Activated CD4-positive, alpha-beta T cell treated with anti-CD3 and anti-CD28 coated beads, Interleukin-2, Interleukin-4, amounts not matched to agents 100 ng/mL and 50 ng/mL, durations not matched to agents 16 hours and 8 hours (primary cell): ENCODE data around the gene CALCB.

Experiments used
- DNase-seq: peaks from one replicate; pipeline ENCODE4 v3.0.0-alpha.2; 2020; ENCODE audit warnings: low spot score

The CALCB gene

GRCh38 chr11:15074206-15075161, 1.1 kb downstream of the CALCB start:
- peak; percentile 86 for DNase-seq

DNA sequence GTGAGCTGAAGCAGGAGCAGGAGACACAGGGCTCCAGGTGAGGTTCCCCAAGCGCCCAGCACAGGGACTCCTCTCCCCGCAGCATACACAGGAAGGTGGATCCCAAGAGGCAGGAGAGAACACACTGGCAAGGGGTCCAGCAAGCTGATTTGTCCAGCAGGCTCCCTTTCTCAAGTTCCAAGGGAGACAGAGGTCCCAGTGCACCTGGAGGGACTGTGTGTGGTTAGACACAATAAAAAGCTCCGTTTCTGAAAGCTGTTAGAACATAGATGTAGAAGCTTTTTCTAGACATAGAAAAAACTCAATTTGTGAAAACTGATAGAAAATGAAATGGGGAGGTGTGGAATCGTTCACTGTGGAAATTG, 1.8 kb downstream of the CALCB start:
- no peak for DNase-seq

- no peak for DNase-seq
Measured at GRCh38 chr11:15091175-15091574, 17.8 kb downstream of the CALCB start.

DNA sequence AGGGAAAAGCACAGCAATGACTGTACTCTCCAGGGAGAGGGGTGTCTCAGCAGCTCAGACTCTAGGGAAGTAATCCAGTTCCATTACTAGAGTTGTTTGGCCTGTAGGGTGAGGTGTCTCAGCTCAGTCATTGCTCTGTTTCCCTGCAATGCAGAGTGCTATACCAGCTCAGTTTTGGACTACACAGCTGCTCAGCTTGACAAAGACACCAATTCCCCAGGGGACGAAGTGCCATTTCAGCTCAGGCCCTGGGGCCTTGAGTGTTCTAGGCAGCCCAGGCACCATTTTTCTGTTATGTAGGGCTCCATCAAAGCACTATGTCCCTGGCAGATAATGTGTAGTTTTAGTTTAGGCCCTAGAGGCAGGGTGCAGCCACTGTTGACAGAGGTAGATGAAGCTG, 18.2 kb downstream of the CALCB start:
- no peak for DNase-seq

- DNase-seq: no peak
Measured at GRCh38 chr11:15093432-15093831, 20.0 kb downstream of the CALCB start.

DNA sequence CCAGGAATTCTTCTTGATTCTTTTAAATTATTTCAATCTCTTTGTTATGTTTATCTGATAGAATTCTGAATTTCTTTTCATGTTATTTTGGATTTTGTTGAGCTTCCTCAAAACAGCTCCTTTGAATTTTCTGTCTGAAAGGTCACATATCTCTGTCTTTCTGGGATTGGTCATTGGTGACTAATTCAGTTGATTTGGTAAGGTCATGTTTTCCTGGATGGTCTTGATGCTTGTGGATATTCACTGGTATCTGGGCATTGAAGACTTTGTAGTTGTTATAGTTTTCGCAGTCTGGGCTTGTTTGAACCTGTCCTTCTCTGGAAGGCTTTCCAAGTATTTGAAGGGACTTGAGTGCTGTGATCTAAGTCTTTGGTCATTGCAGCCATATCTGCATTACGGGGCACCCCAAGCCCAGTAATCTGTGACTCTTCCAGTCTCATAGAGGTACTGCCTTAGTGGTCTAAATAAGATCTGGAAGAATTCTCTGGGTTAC, 22.4 kb downstream of the CALCB start:
- no peak for DNase-seq

- no peak for DNase-seq
Measured at GRCh38 chr11:15097411-15097810, 24.0 kb downstream of the CALCB start.

DNA sequence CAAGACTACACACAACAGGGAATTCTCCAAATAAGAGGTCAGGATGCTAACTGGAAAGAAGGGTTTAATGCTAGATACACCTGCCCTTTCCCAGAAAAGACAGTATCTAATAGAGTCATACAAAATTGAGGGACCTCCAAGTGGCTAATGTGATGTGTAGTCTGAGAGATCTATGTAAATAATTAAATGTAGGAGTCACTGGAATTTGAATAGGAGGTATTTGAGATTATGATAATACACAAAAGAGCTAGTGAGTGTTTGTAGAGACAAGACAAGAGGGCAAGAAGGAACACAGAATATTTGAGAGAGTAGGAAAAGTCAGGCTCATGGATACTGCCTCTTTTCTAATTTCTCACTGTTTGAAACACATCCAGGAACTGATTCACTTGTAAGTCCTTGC, 25.9 kb downstream of the CALCB start:
- DNase-seq: no peak

DNA sequence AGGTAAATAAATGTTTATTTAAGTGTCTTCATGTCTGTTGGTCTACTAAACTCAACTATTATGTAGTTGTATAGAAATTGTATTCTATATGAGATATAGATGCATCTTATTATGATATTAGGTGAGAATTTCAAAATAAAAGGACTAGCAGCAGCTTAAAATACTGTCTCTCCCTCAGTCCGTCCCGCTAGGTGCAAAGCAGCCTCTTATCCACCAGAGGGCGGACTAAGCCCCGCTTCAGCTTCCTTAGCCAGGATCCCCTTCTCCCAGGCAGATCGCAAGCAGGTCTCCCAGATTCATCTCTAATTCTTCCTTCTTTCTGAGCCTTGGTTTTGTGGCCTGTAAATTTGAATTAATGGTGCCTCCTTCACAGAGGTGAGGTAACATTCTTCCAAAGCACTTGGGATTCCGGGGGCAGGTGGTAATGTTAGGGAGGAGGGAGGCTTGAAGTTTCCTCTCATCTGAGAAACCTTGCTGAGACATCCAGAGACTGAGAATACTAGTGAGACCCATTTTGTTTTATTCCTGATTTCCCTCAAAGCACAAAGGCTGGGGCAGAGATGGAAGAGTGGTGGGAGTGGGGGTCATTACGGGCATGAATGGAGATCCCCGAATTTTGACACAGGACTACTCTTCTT, 27.8 kb downstream of the CALCB start:
- peak; percentile 60 for DNase-seq

GRCh38 chr11:15104166-15104565, 30.8 kb downstream of the CALCB start:
- DNase-seq: no peak

GRCh38 chr11:15106201-15106965, 33.0 kb downstream of the CALCB start:
- DNase-seq: no peak

- DNase-seq: no peak
Measured at GRCh38 chr11:15107730-15108515, 34.5 kb downstream of the CALCB start.

DNA sequence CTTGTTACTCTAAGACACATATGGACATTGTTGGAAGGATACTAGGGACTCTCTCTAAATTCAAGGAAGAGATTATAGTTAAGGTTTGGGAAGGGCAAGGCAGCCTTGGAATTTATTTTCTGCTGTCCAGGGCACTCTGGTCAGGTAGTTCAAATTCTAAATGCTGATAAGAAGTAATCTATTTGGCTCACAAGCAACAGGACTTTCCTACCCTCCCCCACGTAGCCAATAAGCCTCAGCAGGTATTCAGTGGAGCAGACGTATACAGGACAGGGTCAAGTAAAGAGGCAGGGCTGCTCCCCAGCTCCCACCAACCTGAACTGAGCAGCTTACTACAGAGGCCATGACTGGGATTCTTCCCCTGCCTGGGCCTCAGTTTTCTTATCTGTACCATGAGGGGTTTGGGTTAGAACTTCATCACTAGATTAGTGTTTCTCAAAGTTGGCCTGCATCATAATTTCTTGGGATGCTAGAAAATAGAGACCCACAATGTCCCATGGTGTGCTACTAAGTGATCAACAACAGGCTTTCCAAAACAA, 35.3 kb downstream of the CALCB start:
- no peak for DNase-seq

DNA sequence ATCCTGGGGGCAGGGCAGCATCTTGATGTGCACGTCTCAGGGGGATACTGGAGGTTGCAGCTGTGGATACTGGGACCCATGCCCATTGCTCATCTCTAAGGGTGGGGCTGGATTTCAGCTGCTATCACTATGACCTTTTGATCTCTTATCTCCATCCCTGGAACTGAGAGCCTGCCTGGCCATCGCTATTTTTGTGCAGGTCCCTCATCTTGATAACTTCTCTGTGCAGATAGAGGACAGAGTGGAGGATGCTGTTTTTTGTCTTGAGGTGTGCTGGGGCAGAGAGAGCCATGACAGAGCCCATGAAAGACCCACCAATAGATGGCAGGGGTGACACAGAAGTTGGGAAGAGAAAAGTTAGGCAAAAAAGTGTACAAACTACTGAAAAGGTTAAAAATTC, 36.2 kb downstream of the CALCB start:
- no peak for DNase-seq

GRCh38 chr11:15111215-15111614, 37.8 kb downstream of the CALCB start:
- DNase-seq: no peak

DNA sequence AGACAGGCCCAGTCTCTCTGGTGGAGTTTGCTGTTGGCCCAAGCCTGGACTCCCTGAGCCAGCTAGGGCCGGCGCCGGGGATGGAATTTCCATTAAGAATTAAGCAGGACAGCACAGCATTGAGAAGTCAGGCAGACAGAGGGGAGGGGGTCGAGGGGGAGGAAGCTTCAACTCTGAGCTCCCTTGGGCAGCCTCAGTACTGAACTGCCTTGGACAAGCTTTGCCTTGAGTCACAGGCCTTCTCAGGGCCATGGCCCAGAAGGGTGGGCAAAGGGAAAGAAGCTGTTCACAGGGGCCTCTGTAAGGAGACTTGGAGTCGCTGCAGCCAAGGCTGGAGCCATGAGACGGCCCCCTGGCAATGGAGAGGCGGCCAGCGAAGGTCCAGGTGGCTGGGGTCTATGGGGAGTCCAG, 38.7 kb downstream of the CALCB start:
- DNase-seq: no peak

- DNase-seq: peak; percentile 28
Measured at GRCh38 chr11:15113381-15113780, 40.0 kb downstream of the CALCB start.

GRCh38 chr11:15114501-15115475, 41.4 kb downstream of the CALCB start, which contains the start of gene INSC:
TSS of gene INSC (plus strand) at chr11:15114923. CDS start at chr11:15149175, 34,252 bp downstream.
- DNase-seq: no peak

DNA sequence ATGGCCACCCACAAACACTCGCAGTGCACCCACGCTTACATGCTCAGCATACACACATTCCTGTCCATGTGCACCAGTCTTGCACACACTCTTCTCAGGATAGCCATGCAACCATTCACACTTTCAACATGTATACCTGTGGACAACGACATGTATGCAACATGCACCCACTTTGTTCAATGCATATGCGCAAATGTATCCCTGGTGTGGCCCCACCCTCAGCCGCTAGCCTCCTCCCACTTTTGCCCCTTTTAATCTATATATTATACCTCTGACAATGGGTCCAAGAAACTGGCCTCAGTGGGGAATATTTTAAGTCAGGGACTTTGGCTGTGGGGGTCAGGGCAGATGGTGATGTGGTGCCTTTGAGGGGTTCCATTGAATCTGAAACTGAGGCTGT, 42.3 kb downstream of the CALCB start:
- DNase-seq: no peak

- DNase-seq: no peak
Measured at GRCh38 chr11:15117751-15118150, 44.4 kb downstream of the CALCB start.
